SJSA1 (cell line): Measurements from ENCODE around the gene TPPP. TPM values are rescaled to one million over a fixed set of nuclear protein-coding genes. Genes with fewer than 3 reads are reported as not detected.

Experiments
- DNase-seq, 2 experiments: peaks; one replicate each; pipeline ENCODE4 v3.0.0-alpha.2; 2015 to 2020; ENCODE audit warnings: low spot score in 2 of 2, low read depth in 1 of 2
- H3K27ac ChIP-seq: fragments of 250-450 bp; sonication (Bioruptor Pico); 2 replicates; pipeline ENCODE4 v1.5.1; 2020; ENCODE audit warnings: mild to moderate bottlenecking, moderate library complexity
- H3K27me3 ChIP-seq: fragments of 250-450 bp; sonication (Bioruptor Pico); replicated peaks from 2 replicates; pipeline ENCODE4 v1.5.1; 2020; ENCODE audit warnings: mild to moderate bottlenecking, moderate library complexity
- H3K36me3 ChIP-seq: fragments of 250-450 bp; sonication (Bioruptor Pico); 2 replicates; pipeline ENCODE4 v1.5.1; 2020; ENCODE audit warnings: mild to moderate bottlenecking
- H3K4me1 ChIP-seq: fragments of 250-450 bp; sonication (Bioruptor Pico); replicated peaks from 2 replicates; pipeline ENCODE4 v1.6.1; 2021; ENCODE audit warnings: mild to moderate bottlenecking
- H3K4me3 ChIP-seq: fragments of 250-450 bp; sonication (Bioruptor Pico); 2 replicates; pipeline ENCODE4 v1.5.1; 2020; ENCODE audit warnings: mild to moderate bottlenecking
- H3K9me3 ChIP-seq: fragments of 250-450 bp; sonication (Bioruptor Pico); replicated peaks from 2 replicates; pipeline ENCODE4 v1.5.1; 2020; ENCODE audit warnings: mild to moderate bottlenecking
- total RNA-seq: library from RNA; depleted of rRNA; stranded (reverse); fragments of >200 nt; shearing (Covaris generic); gene quantifications from 2 replicates; pipeline ENCODE4 v1.2.3, GENCODE V29; 2014

Gene TPPP
- total RNA-seq, 1 experiment from 2014 or later, result not detected

DNA sequence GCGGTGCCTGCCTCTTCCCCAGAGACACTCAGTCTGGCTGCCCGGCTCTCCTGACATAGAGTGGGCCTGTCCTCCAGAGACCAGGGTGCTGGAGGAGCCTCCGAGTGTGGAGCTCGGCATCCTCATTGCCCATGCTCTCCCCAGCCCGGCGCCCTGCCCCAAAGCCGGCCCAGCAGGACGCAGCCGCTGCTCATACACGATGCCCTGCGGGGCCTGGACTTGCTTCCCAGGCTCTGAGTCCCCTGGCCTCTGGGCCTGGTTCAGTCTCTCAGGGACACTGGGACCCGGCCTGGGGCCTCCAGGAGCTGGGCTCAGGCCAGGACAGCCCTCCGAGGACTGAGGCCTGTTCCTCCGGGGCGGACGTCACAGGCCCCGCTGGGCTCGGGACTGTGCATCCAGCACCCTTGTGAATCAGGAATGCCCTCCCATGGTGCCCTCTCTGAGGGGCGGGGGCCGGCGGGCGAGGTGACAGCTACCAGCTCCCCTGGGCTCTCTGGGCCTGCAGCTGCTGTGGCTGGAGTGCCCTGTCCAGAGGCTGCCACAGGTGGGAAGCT lies 23.2 kb downstream of the TPPP start:
- H3K9me3 ChIP-seq, result no peaks in the 10 kb centered on the region
- peaks cover 13% of the 10 kb centered on the region for H3K36me3 ChIP-seq
- H3K27ac ChIP-seq, result no peak overlapping the region
- DNase-seq, result no peak
- H3K27me3 ChIP-seq, result peaks cover 33% of the 10 kb centered on the region
- no peak overlapping the region for H3K4me3 ChIP-seq
- peaks cover 29% of the 10 kb centered on the region for H3K4me1 ChIP-seq

DNA sequence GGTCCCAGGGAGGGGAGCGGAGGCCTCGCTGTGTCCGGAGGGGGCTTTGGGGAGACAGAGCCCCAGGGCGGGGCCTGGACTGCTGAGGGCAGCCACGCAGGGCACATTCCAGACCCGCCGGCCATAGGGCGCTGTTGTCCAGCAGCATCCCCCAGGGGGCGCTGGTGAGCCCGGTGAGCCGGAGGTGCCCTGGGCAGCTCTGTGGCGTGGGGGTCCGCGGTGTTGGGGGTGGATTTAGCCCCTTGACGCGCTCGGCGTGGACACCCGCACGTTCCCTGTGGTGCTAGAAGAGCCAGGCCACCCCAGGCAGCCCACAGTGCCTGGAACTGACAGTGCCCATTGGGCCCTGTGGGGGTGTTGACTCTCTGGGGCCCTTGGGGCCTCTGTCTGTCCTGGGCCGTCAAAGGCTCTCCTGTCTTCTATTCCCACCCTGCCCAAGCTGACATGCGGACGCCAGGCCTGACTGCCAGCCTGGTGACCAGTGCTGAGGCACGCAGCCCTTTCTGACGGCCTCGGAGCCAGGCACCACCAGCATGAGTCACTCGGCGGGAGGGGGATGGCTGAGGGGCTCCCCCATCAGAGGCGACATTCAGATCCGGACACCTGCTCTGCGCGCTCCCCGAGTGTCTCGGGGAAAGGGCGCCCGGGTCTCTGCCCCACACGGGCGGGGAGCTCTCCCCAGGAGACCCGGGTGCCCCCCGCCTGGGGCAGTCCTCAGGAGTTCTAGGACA lies 23.9 kb downstream of the TPPP start:
- peaks cover 13% of the 10 kb centered on the region for H3K36me3 ChIP-seq
- H3K4me3 ChIP-seq, result no peak overlapping the region
- no peaks in the 10 kb centered on the region for H3K9me3 ChIP-seq
- H3K27me3 ChIP-seq, result peaks cover 29% of the 10 kb centered on the region
- no peak overlapping the region for H3K27ac ChIP-seq
- peaks cover 29% of the 10 kb centered on the region for H3K4me1 ChIP-seq
- DNase-seq, result no peak

DNA sequence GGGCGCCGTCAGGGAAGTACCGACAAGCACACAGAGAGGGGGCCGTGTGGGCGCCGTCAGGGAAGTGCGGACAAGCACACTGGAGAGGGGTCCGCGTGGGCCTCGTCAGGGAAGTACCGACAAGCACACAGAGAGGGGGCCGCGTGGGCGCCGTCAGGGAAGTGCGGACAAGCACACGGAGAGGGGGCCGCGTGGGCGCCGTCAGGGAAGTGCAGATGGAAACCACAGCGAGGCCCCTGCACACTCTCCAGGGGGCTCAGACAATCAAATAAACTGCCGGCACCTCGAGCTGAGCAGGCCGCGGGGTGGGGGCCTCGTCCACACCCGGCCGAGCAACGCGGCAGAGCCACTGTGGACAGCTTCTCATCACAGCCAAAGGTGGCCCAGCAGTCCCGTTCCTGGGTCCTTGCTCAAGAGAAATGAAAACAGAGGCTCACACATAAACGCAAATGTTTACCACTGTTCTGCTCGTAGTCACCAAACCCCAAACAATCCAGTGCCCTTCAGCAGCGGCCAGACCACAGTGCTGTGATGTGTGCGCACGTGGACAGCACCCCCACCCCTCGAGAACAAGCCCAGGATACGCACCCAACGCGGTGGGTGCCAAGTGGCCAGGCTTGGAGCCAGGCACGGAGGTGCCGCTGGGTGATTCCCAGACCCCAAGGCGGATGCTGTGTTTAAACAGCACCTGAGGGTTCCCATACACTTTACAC lies 24.7 kb downstream of the TPPP start:
- Histone ChIP-seq H3K27ac (no peak overlapping the region), H3K9me3 (no peaks in the 10 kb centered on the region), H3K36me3 (peaks cover 13% of the 10 kb centered on the region), H3K4me1 (peaks cover 27% of the 10 kb centered on the region), H3K27me3 (peaks cover 21% of the 10 kb centered on the region), H3K4me3 (no peak overlapping the region)
- DNase-seq, result no peak

DNA sequence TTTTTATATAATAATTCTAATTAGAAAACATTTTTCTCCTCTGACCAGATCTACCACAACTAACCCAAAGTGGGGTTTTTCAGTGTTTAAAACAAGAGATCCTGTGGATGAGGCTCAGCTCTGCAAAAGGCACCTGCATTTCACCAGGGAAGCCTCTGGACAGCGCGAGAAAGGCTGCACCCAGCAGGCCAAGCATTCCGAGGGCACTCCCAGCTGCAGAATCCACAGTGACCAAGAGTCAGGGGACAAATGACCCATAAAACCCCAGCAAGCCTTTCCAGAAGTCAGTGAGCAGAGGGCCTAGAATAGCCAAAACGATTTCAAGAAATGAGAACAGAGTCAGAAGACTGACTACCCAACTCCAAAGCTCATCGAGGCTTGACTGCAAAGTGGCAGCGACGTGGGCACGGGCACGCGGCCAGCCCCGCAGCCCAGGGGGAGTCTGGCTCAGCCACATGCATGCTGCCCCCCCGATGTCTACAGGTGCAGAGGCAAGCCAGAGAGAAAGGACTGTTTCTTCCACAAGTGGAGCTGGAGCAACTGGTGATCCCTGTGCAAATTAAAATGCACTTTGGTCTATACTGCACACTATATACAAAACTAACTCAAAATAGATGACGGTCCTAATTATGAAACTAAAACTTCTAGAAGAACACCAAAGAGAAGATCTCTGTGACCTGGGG lies 26.2 kb downstream of the TPPP start:
- Histone ChIP-seq H3K4me3 (no peak overlapping the region), H3K36me3 (peaks cover 13% of the 10 kb centered on the region), H3K27ac (no peak overlapping the region), H3K4me1 (peaks cover 13% of the 10 kb centered on the region), H3K9me3 (no peaks in the 10 kb centered on the region), H3K27me3 (peaks cover 8% of the 10 kb centered on the region)
- no peak for DNase-seq

DNA sequence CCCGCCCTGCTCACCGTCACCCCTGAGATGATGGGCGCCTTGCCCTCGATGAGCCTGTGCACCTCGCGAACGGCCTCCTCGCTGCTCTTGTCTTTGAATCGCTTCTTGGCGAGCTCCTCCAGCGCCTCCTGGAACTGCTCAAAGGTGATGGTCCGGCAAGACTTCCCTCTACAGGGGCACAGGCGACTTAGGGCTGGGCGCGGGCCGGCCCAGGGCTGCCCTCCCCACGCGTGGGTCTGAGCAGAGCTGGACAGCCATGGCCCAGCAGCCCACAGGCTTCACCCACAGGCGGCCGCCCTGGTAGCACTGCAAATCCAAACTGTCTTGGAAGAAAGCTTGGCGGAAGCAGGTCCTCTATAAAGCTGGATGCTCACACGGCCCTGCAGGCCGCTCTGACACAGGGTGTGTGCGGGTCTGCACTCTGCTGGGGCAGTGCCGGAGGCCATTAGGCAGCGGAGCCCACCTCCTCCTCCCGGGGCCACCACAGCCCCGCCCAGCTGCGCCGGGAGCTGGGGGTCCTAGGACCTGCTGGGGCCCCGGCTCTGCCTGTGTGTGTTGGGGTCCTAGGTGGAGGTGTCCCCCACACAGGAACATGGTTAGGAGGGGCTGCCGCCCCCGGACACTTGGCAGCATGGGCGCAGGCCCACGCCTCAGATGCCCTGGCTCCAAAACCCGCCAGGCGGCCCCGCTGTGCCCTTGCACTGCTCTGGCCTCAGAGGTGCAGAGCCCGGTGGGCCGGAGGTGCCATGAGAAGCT lies 27.0 kb downstream of the TPPP start:
- Histone ChIP-seq H3K27me3 (no peaks in the 10 kb centered on the region), H3K36me3 (peaks cover 13% of the 10 kb centered on the region), H3K4me1 (peaks cover 6% of the 10 kb centered on the region; the same call in 1 of the 2 replicates), H3K27ac (no peak overlapping the region), H3K4me3 (no peak overlapping the region), H3K9me3 (no peaks in the 10 kb centered on the region)
- no peak for DNase-seq

DNA sequence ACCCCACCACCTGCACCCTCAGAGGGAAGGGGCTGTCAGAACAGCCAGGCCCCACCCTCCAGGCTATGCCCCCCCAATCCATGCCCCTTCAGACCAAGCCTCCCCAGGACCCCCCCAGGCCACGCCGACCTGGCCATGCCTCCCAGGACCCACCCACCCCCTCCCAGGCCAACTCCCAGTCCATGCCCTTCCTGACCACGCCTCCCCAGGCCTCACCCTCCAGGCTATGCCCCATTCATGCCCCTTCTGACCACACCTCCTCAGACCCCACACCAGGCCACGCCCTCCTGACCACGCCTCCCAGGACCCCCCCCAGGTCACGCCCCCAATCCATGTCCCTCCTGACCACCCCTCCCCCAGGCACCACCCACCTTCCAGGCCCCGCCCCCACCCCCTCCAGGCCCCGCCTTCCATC lies 27.6 kb downstream of the TPPP start:
- no peak overlapping the region for H3K4me3 ChIP-seq
- peaks cover 14% of the 10 kb centered on the region for H3K36me3 ChIP-seq
- no peaks in the 10 kb centered on the region for H3K9me3 ChIP-seq
- H3K27ac ChIP-seq, result no peak overlapping the region
- H3K27me3 ChIP-seq, result no peaks in the 10 kb centered on the region
- no peak for DNase-seq
- H3K4me1 ChIP-seq, result peaks cover 6% of the 10 kb centered on the region; the same call in 1 of the 2 replicates

DNA sequence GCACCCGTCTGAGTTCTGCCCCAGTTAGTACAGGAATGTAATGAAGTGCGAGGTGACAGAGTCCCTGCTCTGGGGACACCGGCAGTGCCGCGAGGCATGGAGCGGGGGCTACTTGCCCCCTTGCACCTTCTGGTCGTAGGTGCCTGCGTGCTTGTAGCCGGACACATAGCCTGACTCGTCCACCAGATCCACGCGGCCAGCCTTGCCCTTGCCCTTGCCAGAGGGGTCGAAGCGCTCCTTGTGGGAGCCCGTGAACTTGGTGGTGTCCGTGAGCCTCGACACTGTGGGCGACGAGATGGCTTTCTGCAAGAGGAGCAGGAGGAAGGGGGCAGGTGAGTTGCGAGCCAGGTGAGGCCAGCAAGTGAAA lies 28.2 kb downstream of the TPPP start:
- no peaks in the 10 kb centered on the region for H3K9me3 ChIP-seq
- no peaks in the 10 kb centered on the region for H3K27me3 ChIP-seq
- H3K36me3 ChIP-seq, result peaks cover 17% of the 10 kb centered on the region
- no peak overlapping the region for H3K27ac ChIP-seq
- no peak overlapping the region for H3K4me3 ChIP-seq
- H3K4me1 ChIP-seq, result peaks cover 6% of the 10 kb centered on the region; the same call in 1 of the 2 replicates
- DNase-seq, result no peak

DNA sequence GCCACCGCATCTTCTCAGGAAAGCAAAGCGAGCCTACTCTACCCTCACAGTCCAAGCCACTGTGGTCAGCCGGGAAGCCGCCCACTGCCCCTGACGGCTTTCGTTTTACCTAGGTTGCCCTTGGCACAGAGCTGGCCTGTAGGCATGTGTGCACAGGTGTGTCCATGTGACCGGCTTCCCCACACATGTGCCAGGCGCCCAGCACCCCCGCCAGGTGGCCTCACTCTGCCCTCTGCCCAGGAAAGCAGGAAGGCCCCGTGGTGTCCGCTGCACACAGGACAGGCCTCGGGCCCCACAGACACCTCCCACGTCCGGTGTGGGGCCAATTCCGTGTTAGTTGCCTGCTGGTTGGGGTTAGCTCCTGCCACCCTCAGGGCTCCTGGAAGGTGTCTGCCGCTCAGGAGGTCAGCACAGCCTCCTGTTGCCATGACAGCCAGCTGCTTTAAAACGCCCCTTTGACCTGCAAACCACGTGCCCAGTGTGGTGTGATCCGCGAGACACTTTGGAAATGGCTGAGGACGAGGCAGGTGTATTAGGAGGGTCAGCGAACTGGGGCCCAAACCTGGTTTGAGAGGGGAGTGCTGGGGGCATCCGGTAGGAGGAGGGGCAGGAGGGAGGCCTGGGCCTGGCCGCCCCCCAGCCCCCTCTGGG lies 28.7 kb downstream of the TPPP start:
- Histone ChIP-seq H3K4me3 (no peak overlapping the region), H3K27ac (no peak overlapping the region)
- DNase-seq, result no peak

DNA sequence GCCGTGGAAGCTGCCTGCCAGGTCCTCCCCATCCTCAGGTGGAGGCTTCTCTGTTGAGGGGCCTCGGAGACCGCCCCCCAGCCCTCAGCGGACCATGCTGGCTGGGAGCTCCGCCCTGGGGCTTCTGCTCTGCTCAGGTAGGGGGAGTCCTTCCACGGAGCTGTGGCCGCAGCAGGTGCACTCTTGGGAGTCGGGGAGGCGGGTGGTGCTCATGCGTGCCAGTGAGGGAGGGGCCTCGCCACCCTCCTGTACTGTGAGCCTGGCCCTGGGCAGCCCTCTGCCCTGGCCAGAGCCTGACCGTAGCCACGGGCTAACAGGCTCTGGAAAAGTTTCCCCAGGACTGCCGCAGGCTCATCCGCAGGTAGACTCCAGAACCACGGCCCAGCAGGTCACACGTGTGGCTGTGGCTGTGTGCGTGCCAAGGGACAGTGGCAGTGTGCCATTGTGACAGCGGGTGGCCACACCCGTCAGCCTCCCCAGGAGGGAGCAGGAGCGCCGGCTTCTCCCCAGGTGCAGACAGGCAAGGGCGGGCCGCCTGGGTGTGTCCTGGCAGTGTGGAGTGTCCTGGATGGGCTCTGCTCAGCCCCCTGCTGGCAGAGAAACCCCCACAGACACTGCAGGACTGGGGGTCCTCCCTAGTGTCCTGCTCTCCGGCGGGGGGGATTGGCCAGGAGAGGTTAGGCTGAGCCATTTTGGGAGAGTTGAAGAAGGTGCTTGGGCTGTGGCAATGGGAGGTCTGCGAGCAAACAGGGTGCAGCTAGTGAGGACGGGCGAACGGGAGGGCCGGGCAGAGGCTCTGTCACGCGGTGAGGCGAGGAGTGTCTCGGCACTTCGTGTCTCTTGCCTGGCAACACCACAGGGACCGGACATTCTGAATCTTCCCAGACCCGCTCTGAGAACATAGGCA lies 29.5 kb downstream of the TPPP start:
- no peak for DNase-seq
- Histone ChIP-seq H3K4me3 (no peak overlapping the region), H3K27ac (no peak overlapping the region), H3K9me3 (no peaks in the 10 kb centered on the region), H3K4me1 (no peaks in the 10 kb centered on the region), H3K27me3 (no peaks in the 10 kb centered on the region), H3K36me3 (peaks cover 19% of the 10 kb centered on the region)

More for the DNA sequence above, 28.7 kb downstream of the TPPP start:
- Histone ChIP-seq H3K36me3 (peaks cover 17% of the 10 kb centered on the region), H3K9me3 (no peaks in the 10 kb centered on the region), H3K4me1 (peaks cover 6% of the 10 kb centered on the region; the same call in 1 of the 2 replicates), H3K27me3 (no peaks in the 10 kb centered on the region)

DNA sequence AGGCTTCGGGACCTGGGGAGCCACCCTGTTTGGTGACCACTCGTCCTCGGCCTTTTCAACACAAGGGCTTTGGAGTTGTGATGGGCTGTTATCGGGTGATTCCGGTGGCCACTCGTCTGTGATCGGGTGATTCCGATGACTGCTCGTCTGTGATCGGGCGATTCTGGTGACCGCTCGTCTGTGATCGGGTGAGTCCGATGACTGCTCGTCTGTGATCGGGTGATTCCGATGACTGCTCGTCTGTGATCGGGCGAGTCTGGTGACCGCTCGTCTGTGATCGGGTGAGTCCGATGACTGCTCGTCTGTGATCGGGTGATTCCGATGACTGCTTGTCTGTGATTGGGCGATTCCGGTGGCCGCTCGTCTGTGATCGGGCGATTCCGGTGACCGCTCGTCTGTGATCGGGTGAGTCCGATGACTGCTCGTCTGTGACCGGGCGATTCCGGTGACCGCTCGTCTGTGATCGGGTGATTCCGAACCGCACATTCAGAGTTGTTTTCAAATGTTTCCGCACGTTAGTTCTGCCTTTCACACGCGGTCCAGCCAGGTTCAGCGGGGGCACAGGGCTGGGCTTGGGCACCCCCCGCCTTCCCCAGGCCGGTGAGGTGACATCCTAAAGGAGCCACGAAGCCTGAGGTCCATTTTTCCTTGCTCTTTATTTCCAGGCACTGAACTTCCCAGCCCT lies 30.3 kb downstream of the TPPP start:
- Histone ChIP-seq H3K9me3 (no peaks in the 10 kb centered on the region), H3K4me1 (peaks cover 4% of the 10 kb centered on the region), H3K27me3 (no peaks in the 10 kb centered on the region), H3K27ac (no peak overlapping the region), H3K36me3 (peaks cover 20% of the 10 kb centered on the region), H3K4me3 (no peak overlapping the region)
- DNase-seq, result no peak

DNA sequence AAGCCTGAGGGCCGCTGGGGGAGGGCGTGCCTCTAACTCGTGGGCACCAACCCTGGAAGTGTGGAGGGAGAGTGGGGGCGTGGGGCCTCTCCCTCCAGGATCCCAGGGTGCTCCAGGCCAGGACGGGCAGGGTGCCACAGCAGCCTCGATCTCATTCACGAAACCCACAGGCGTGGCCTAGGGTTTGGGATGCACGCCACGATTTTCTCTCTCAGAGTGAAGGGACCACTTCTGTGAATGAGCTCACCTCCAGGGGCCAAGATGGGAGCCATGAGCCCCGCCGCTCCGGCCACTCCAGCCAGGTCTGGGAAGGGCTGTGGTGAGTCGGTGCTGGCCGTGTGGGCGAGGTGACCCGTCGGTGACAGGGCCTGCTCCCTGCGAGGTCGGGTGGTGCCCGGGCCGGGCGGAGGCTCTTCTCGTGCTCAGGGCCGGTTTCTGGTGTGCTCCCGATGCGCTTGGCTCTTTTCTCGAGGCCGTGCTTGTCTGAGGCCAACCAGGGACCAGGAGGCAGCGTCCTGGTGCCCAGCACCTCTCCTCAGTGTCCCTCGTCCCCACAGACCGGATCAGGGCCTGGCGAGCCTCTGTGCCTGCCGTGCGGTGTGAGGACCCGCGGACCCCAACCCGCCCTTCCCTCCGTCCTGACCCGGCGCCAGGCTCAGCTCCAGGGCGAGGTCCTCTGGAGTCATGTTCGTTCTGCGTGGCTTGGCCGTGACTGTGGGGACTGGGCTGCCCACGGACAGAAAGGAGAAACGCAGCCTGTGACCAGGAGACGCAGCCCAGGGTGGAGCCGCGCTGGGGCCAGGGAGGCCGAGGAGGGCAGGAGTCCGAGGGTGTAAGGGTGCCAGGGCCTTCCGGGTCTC lies 31.0 kb downstream of the TPPP start:
- Histone ChIP-seq H3K36me3 (peaks cover 17% of the 10 kb centered on the region), H3K4me3 (no peak overlapping the region), H3K9me3 (no peaks in the 10 kb centered on the region), H3K4me1 (peaks cover 6% of the 10 kb centered on the region), H3K27ac (no peak overlapping the region), H3K27me3 (no peaks in the 10 kb centered on the region)
- no peak for DNase-seq
